Measurements from ENCODE around the gene PGBD5.

Gene PGBD5

DNA sequence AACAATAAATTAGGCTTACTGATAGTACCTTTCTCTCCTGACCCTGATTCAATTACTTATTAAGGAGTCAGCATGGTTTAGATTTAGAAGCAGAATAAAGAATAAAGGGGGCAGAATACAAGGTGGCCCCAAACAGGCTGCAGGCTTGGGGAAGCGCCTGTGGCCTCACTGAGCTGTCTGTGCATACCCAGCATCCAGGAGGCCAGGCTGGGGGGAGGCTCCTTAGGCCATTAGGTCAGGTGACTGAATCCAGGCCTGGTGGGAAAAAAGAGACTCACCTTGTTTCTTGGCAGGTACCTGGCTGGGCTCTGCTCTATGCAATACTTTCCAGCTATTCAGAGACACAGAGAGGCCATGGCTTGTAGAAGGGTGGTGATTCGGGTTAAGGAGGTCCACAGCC, 38.8 kb downstream of the PGBD5 start:
- peaks cover 3 to 4% of the 10 kb centered on the region in 2 donors for H3K4me1 ChIP-seq (ENCODE audit: control insufficient read depth in 2 of 2, insufficient read depth in 1 of 2, low read depth in 1 of 2, low read length in 2 of 2)
- no peak overlapping the region for H2BK120ac ChIP-seq (ENCODE audit: low read depth, low read length)
- H3K18ac ChIP-seq (ENCODE audit: low read length) = no peak overlapping the region
- no peaks in the 10 kb centered on the region for H3K27me3 ChIP-seq (ENCODE audit: control insufficient read depth in 3 of 3, insufficient read depth in 3 of 3, low read depth in 1 of 3, low read length in 3 of 3)
- H4K8ac ChIP-seq (ENCODE audit: low read depth, low read length) = no peak overlapping the region
- H3K79me1 ChIP-seq (ENCODE audit: low read depth, low read length) = peaks cover 3% of the 10 kb centered on the region
- no peak overlapping the region for H2BK15ac ChIP-seq (ENCODE audit: low read length)
- no peak overlapping the region for H3K9ac ChIP-seq (ENCODE audit: low read depth, low read length, poor library complexity)
- H3K4ac ChIP-seq (ENCODE audit: low read length) = no peak overlapping the region
- H4K91ac ChIP-seq (ENCODE audit: low read depth, low read length, poor library complexity) = no peak overlapping the region
- DNase-seq (ENCODE audit: low spot score) = no peak
- H3K14ac ChIP-seq (ENCODE audit: low read length) = no peak overlapping the region
- peaks cover 0 to 3% of the 10 kb centered on the region in 2 donors for H3K36me3 ChIP-seq (replicated peaks in 1 of 2; ENCODE audit: control insufficient read depth in 2 of 2, insufficient read depth in 2 of 2, low read length in 2 of 2)
- WGBS, 2 donors (ENCODE audit: extremely low coverage in 2 of 2, insufficient read length in 2 of 2, insufficient replicate concordance in 1 of 2) = no CpG with 5 or more reads among the region's 2 CpGs
- no peak overlapping the region for H3K4me2 ChIP-seq (ENCODE audit: insufficient read depth, low read length, poor library complexity, severe bottlenecking)
- no peak overlapping the region for H2AK5ac ChIP-seq (ENCODE audit: low read depth, low read length)
- no peak overlapping the region for H3K23ac ChIP-seq (ENCODE audit: low read depth, low read length, poor library complexity)
- no peak overlapping the region for H2BK12ac ChIP-seq (ENCODE audit: low read length)
- peaks cover 0 to under 1% of the 10 kb centered on the region in 2 donors for H3K9me3 ChIP-seq (replicated peaks in 1 of 2; ENCODE audit: control insufficient read depth in 2 of 2, insufficient read depth in 1 of 2, low read depth in 1 of 2, low read length in 2 of 2)
- no peak overlapping the region for H2BK5ac ChIP-seq (ENCODE audit: low read length)
- no peak overlapping the region for H3K4me3 ChIP-seq (ENCODE audit: low read length in 2 of 2)
- H3K27ac ChIP-seq (replicated peaks; ENCODE audit: low read length) = no peak overlapping the region
- no peak overlapping the region for H2AFZ ChIP-seq (ENCODE audit: low read length)

DNA sequence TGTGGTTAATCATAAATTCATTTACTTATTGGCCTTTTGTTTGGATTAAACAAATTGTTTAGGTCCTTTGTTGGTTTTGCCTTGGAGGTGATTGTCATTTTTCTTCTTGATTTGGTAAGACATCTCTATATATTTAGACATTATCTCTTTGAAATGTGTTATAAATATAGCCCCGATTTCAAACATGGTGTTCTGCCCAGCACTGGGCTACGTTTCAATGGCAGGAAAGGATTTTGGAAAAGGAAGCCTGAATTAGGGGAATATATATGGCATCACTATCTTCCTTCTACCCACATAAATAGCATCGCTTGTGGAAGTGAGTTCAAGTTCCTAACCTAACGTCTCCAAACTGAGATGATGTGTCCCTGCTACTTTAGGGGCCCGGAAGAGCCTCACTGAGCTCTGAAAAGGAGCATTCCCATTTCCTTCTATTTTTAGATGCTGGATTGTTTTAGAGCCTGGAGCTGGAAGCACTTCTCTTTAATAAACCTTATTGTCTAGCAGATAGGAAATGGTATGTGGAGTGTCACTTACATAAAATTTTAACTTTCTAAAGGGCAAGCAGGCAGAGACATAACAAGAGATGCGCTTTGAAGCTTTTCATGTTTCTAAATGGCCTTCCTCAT, 39.4 kb downstream of the PGBD5 start:
- Histone ChIP-seq H3K36me3 (replicated peaks in 1 of 2; ENCODE audit: control insufficient read depth in 2 of 2, insufficient read depth in 2 of 2, low read length in 2 of 2) (peaks cover 0 to 3% of the 10 kb centered on the region in 2 donors), H2BK120ac (ENCODE audit: low read depth, low read length) (no peak overlapping the region), H2AFZ (ENCODE audit: low read length) (no peak overlapping the region), H3K18ac (ENCODE audit: low read length) (no peak overlapping the region), H3K79me1 (ENCODE audit: low read depth, low read length) (peaks cover 3% of the 10 kb centered on the region), H3K4me1 (ENCODE audit: control insufficient read depth in 2 of 2, insufficient read depth in 1 of 2, low read depth in 1 of 2, low read length in 2 of 2) (peaks cover 6 to 7% of the 10 kb centered on the region in 2 donors), H2BK12ac (ENCODE audit: low read length) (no peak overlapping the region), H4K8ac (ENCODE audit: low read depth, low read length) (no peak overlapping the region), H3K9ac (ENCODE audit: low read depth, low read length, poor library complexity) (no peak overlapping the region), H3K4ac (ENCODE audit: low read length) (no peak overlapping the region), H3K23ac (ENCODE audit: low read depth, low read length, poor library complexity) (no peak overlapping the region), H2AK5ac (ENCODE audit: low read depth, low read length) (no peak overlapping the region), H3K27me3 (ENCODE audit: control insufficient read depth in 3 of 3, insufficient read depth in 3 of 3, low read depth in 1 of 3, low read length in 3 of 3) (no peaks in the 10 kb centered on the region), H3K14ac (ENCODE audit: low read length) (no peak overlapping the region), H2BK15ac (ENCODE audit: low read length) (no peak overlapping the region), H3K9me3 (replicated peaks in 1 of 2; ENCODE audit: control insufficient read depth in 2 of 2, insufficient read depth in 1 of 2, low read depth in 1 of 2, low read length in 2 of 2) (no peaks in the 10 kb centered on the region), H3K27ac (replicated peaks; ENCODE audit: low read length) (no peak overlapping the region), H4K91ac (ENCODE audit: low read depth, low read length, poor library complexity) (no peak overlapping the region), H2BK5ac (ENCODE audit: low read length) (no peak overlapping the region), H3K4me2 (ENCODE audit: insufficient read depth, low read length, poor library complexity, severe bottlenecking) (no peak overlapping the region), H3K4me3 (ENCODE audit: low read length in 2 of 2) (no peak overlapping the region)
- WGBS, 2 donors (ENCODE audit: extremely low coverage in 2 of 2, insufficient read length in 2 of 2, insufficient replicate concordance in 1 of 2) = no CpG with 5 or more reads among the region's 6 CpGs
- no peak for DNase-seq (ENCODE audit: low spot score)

- no peak for DNase-seq (ENCODE audit: low spot score)
- no peak overlapping the region for H2AFZ ChIP-seq (ENCODE audit: low read length)
- no peak overlapping the region for H2BK15ac ChIP-seq (ENCODE audit: low read length)
- H3K27ac ChIP-seq (replicated peaks; ENCODE audit: low read length) = no peak overlapping the region
- H2AK5ac ChIP-seq (ENCODE audit: low read depth, low read length) = no peak overlapping the region
- H3K4me2 ChIP-seq (ENCODE audit: insufficient read depth, low read length, poor library complexity, severe bottlenecking) = no peak overlapping the region
- H3K4ac ChIP-seq (ENCODE audit: low read length) = no peak overlapping the region
- no peaks in the 10 kb centered on the region for H3K27me3 ChIP-seq (ENCODE audit: control insufficient read depth in 3 of 3, insufficient read depth in 3 of 3, low read depth in 1 of 3, low read length in 3 of 3)
- H3K23ac ChIP-seq (ENCODE audit: low read depth, low read length, poor library complexity) = no peak overlapping the region
- H3K36me3 ChIP-seq (replicated peaks in 1 of 2; ENCODE audit: control insufficient read depth in 2 of 2, insufficient read depth in 2 of 2, low read length in 2 of 2) = peaks cover 0 to 3% of the 10 kb centered on the region in 2 donors
- H2BK120ac ChIP-seq (ENCODE audit: low read depth, low read length) = no peak overlapping the region
- no peak overlapping the region for H4K8ac ChIP-seq (ENCODE audit: low read depth, low read length)
- no peak overlapping the region for H3K14ac ChIP-seq (ENCODE audit: low read length)
- H3K4me3 ChIP-seq (ENCODE audit: low read length in 2 of 2) = no peak overlapping the region
- no peaks in the 10 kb centered on the region for H3K9me3 ChIP-seq (replicated peaks in 1 of 2; ENCODE audit: control insufficient read depth in 2 of 2, insufficient read depth in 1 of 2, low read depth in 1 of 2, low read length in 2 of 2)
- H2BK12ac ChIP-seq (ENCODE audit: low read length) = no peak overlapping the region
- no CpG with 5 or more reads among the region's 4 CpGs for WGBS, 2 donors (ENCODE audit: extremely low coverage in 2 of 2, insufficient read length in 2 of 2, insufficient replicate concordance in 1 of 2)
- H2BK5ac ChIP-seq (ENCODE audit: low read length) = no peak overlapping the region
- H3K18ac ChIP-seq (ENCODE audit: low read length) = no peak overlapping the region
- H4K91ac ChIP-seq (ENCODE audit: low read depth, low read length, poor library complexity) = no peak overlapping the region
- peaks cover 6 to 7% of the 10 kb centered on the region in 2 donors for H3K4me1 ChIP-seq (ENCODE audit: control insufficient read depth in 2 of 2, insufficient read depth in 1 of 2, low read depth in 1 of 2, low read length in 2 of 2)
- no peak overlapping the region for H3K9ac ChIP-seq (ENCODE audit: low read depth, low read length, poor library complexity)
- peaks cover 3% of the 10 kb centered on the region for H3K79me1 ChIP-seq (ENCODE audit: low read depth, low read length)
Observed at GRCh38 chr1:230385930-230386329, 40.2 kb downstream of the PGBD5 start.

GRCh38 chr1:230385158-230385450, 41.0 kb downstream of the PGBD5 start:
- no peak overlapping the region for H3K9ac ChIP-seq (ENCODE audit: low read depth, low read length, poor library complexity)
- H3K18ac ChIP-seq (ENCODE audit: low read length) = no peak overlapping the region
- peaks cover 6 to 7% of the 10 kb centered on the region in 2 donors for H3K4me1 ChIP-seq (ENCODE audit: control insufficient read depth in 2 of 2, insufficient read depth in 1 of 2, low read depth in 1 of 2, low read length in 2 of 2)
- H3K4ac ChIP-seq (ENCODE audit: low read length) = no peak overlapping the region
- H4K8ac ChIP-seq (ENCODE audit: low read depth, low read length) = no peak overlapping the region
- no peak overlapping the region for H4K91ac ChIP-seq (ENCODE audit: low read depth, low read length, poor library complexity)
- H2BK12ac ChIP-seq (ENCODE audit: low read length) = no peak overlapping the region
- no peak overlapping the region for H3K14ac ChIP-seq (ENCODE audit: low read length)
- peaks cover 2% of the 10 kb centered on the region for H3K79me1 ChIP-seq (ENCODE audit: low read depth, low read length)
- peaks cover 0 to 3% of the 10 kb centered on the region in 2 donors for H3K36me3 ChIP-seq (replicated peaks in 1 of 2; ENCODE audit: control insufficient read depth in 2 of 2, insufficient read depth in 2 of 2, low read length in 2 of 2)
- no peak overlapping the region for H3K4me2 ChIP-seq (ENCODE audit: insufficient read depth, low read length, poor library complexity, severe bottlenecking)
- no peak overlapping the region for H2BK15ac ChIP-seq (ENCODE audit: low read length)
- H2AFZ ChIP-seq (ENCODE audit: low read length) = no peak overlapping the region
- H3K23ac ChIP-seq (ENCODE audit: low read depth, low read length, poor library complexity) = no peak overlapping the region
- no peak overlapping the region for H2BK120ac ChIP-seq (ENCODE audit: low read depth, low read length)
- no CpG with 5 or more reads among the region's 2 CpGs for WGBS, 2 donors (ENCODE audit: extremely low coverage in 2 of 2, insufficient read length in 2 of 2, insufficient replicate concordance in 1 of 2)
- H2BK5ac ChIP-seq (ENCODE audit: low read length) = no peak overlapping the region
- peaks cover 0 to 3% of the 10 kb centered on the region in 2 donors for H3K9me3 ChIP-seq (replicated peaks in 1 of 2; ENCODE audit: control insufficient read depth in 2 of 2, insufficient read depth in 1 of 2, low read depth in 1 of 2, low read length in 2 of 2)
- no peaks in the 10 kb centered on the region for H3K27me3 ChIP-seq (ENCODE audit: control insufficient read depth in 3 of 3, insufficient read depth in 3 of 3, low read depth in 1 of 3, low read length in 3 of 3)
- no peak overlapping the region for H3K4me3 ChIP-seq (ENCODE audit: low read length in 2 of 2)
- H3K27ac ChIP-seq (replicated peaks; ENCODE audit: low read length) = no peak overlapping the region
- no peak overlapping the region for H2AK5ac ChIP-seq (ENCODE audit: low read depth, low read length)
- DNase-seq (ENCODE audit: low spot score) = no peak
